Measurements from ENCODE around the gene KLK14.

The KLK14 gene

GRCh38 chr19:51030631-51031030 lies 52.1 kb downstream of the KLK14 start:
- Histone ChIP-seq H3K4me1 (ENCODE audit: insufficient read depth, poor library complexity, severe bottlenecking) (no peaks in the 10 kb centered on the region), H3K9me3 (ENCODE audit: severe bottlenecking) (no peaks in the 10 kb centered on the region), H3K4me3 (ENCODE audit: severe bottlenecking) (no peak overlapping the region), H3K27me3 (ENCODE audit: insufficient read depth, poor library complexity, severe bottlenecking) (no peaks in the 10 kb centered on the region), H3K27ac (ENCODE audit: poor library complexity, severe bottlenecking) (no peak overlapping the region), H3K36me3 (ENCODE audit: low read depth) (no peaks in the 10 kb centered on the region)
- ATAC-seq (ENCODE audit: low read depth) (no peak), DNase-seq (ENCODE audit: low spot score) (no peak)
- no peak for TF ChIP-seq CTCF (IDR thresholded peaks at IDR 0.05; ENCODE audit: poor library complexity, severe bottlenecking)

GRCh38 chr19:51029718-51030117 lies 53.0 kb downstream of the KLK14 start:
- no peaks in the 10 kb centered on the region for H3K9me3 ChIP-seq (ENCODE audit: severe bottlenecking)
- H3K27me3 ChIP-seq (ENCODE audit: insufficient read depth, poor library complexity, severe bottlenecking): peaks cover 3% of the 10 kb centered on the region
- no peak overlapping the region for H3K4me3 ChIP-seq (ENCODE audit: severe bottlenecking)
- TF ChIP-seq CTCF (IDR thresholded peaks at IDR 0.05; ENCODE audit: poor library complexity, severe bottlenecking): no peak
- H3K4me1 ChIP-seq (ENCODE audit: insufficient read depth, poor library complexity, severe bottlenecking): no peaks in the 10 kb centered on the region
- ATAC-seq (ENCODE audit: low read depth): no peak
- DNase-seq (ENCODE audit: low spot score): no peak
- H3K36me3 ChIP-seq (ENCODE audit: low read depth): no peaks in the 10 kb centered on the region
- H3K27ac ChIP-seq (ENCODE audit: poor library complexity, severe bottlenecking): no peak overlapping the region

Measured in RWPE2 (cell line).